Right atrium auricular region (tissue), 2 donors: ENCODE measurements around the gene EIF4E3. TPM values are rescaled to one million over a fixed set of nuclear protein-coding genes. Genes with fewer than 3 reads are reported as not detected.

Experiments used
- DNase-seq: peaks from one replicate; pipeline ENCODE4 v3.0.0-alpha.2; 2019; ENCODE audit warnings: low spot score
- H3K27ac ChIP-seq, 2 donors: fragments of 200-600 bp; sonication (generic); 1 replicate in 1 of 2; 2 replicates in 1 of 2; pipeline ENCODE4 v1.5.1; 2016 to 2019
- H3K27me3 ChIP-seq, 2 donors: fragments of 200-600 bp; sonication (generic); one replicate each; pipeline versions ENCODE4 v1.5.1 to v1.6.0; 2017 to 2019
- H3K36me3 ChIP-seq: fragments of 200-600 bp; sonication (generic); one replicate; pipeline ENCODE4 v1.5.1; 2016
- H3K4me1 ChIP-seq, 2 donors: fragments of 200-600 bp; sonication (generic); one replicate each; pipeline versions ENCODE4 v1.5.1 to v1.6.0; 2017 to 2019
- H3K4me3 ChIP-seq, 2 donors: fragments of 200-600 bp; sonication (generic); 1 replicate in 1 of 2; 2 replicates in 1 of 2; pipeline ENCODE4 v1.5.1; 2017 to 2019; ENCODE audit warnings: mild to moderate bottlenecking in 1 of 2, moderate library complexity in 1 of 2
- H3K9me3 ChIP-seq, 2 donors: fragments of 200-600 bp; sonication (generic); one replicate each; pipeline ENCODE4 v1.5.1; 2019
- total RNA-seq, 2 donors: library from RNA; depleted of rRNA; stranded (reverse); fragments of >200 nt; gene quantifications; one replicate each; pipeline ENCODE4 v1.1.0, GENCODE V29; 2016
- TF ChIP-seq, protein P1 (sequence below), 2 donors: fragments of 200-600 bp; sonication (generic); IDR thresholded peaks; one replicate each; pipeline ENCODE4 v1.5.1; 2019; ENCODE audit warnings: antibody characterized with exemption in 2 of 2

Gene EIF4E3
- total RNA-seq, 2 donors from 2014 or later: 18.2 to 23.3 TPM

DNA sequence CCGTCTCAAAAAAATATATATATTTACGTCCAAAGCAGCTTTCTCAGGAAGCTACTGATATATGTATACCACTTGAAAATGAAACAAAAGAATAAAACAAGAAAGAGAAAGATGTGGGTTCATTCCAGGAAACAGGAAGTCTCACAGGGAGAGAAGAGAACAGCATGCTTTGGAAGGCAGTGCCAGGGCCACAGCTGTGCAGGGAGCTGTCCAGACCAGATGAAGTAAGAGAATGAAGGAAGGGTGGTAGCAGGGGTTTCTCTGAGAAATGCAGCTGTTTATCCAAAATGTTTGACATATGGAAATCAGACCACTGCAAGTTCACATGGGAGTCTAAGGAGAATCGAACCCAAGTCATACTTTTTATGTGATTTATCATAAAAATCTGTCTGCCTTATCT, 19.5 kb upstream of the EIF4E3 start:
- no peaks in the 10 kb centered on the region for H3K4me1 ChIP-seq
- TF ChIP-seq, protein P1, sequence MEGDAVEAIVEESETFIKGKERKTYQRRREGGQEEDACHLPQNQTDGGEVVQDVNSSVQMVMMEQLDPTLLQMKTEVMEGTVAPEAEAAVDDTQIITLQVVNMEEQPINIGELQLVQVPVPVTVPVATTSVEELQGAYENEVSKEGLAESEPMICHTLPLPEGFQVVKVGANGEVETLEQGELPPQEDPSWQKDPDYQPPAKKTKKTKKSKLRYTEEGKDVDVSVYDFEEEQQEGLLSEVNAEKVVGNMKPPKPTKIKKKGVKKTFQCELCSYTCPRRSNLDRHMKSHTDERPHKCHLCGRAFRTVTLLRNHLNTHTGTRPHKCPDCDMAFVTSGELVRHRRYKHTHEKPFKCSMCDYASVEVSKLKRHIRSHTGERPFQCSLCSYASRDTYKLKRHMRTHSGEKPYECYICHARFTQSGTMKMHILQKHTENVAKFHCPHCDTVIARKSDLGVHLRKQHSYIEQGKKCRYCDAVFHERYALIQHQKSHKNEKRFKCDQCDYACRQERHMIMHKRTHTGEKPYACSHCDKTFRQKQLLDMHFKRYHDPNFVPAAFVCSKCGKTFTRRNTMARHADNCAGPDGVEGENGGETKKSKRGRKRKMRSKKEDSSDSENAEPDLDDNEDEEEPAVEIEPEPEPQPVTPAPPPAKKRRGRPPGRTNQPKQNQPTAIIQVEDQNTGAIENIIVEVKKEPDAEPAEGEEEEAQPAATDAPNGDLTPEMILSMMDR (IDR thresholded peaks at IDR 0.05): no peak

DNA sequence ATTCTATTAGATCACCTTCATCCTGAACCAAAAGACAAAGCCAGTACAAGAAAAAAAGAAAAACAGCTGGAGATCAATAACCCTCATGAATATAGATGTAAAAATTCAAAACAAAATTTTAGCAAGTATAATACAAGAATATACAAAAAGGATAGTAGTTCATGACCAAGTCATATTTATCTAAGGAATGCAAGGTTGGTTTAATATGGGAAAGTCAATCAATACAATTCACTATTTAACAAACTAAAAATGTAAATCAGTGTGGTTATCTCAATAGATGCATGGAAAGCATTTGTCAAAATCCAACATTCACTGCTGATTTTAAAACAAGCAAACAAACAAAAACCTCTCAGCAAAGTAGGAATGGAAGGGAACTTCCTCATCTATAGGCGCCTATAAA, 17.4 kb upstream of the EIF4E3 start:
- Histone ChIP-seq H3K27me3 (no peaks in the 10 kb centered on the region), H3K27ac (no peak overlapping the region), H3K9me3 (peaks cover 0 to 31% of the 10 kb centered on the region in 2 donors), H3K36me3 (no peaks in the 10 kb centered on the region), H3K4me3 (no peak overlapping the region), H3K4me1 (no peaks in the 10 kb centered on the region)
- no peak for DNase-seq
- TF ChIP-seq, protein P1 (IDR thresholded peaks at IDR 0.05): no peak

More for the DNA sequence above, 19.5 kb upstream of the EIF4E3 start:
- no peak for DNase-seq
- peaks cover 0 to 31% of the 10 kb centered on the region in 2 donors for H3K9me3 ChIP-seq
- no peak overlapping the region for H3K4me3 ChIP-seq
- no peaks in the 10 kb centered on the region for H3K36me3 ChIP-seq
- H3K27me3 ChIP-seq: no peaks in the 10 kb centered on the region
- no peak overlapping the region for H3K27ac ChIP-seq

DNA sequence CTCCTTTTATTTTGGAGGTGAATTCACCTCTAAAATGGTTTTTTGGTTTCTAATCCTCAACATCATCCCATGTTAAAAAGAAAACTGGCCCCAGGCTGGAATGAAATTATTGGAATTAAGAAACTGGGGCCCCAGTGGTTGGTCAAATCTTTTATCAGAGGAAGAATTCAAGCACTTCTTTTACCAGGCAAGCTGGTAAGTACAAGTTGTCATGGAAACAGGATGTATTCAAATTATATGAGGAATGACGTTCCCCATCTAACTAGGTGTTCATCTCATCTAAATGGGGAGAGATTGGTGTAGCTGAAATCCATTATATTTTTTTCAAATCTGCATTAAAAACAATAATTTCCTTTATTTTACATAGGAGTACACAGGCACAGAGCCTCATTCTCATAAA, 9.7 kb upstream of the EIF4E3 start:
- Histone ChIP-seq H3K36me3 (no peaks in the 10 kb centered on the region), H3K27ac (no peak overlapping the region), H3K9me3 (no peaks in the 10 kb centered on the region), H3K27me3 (no peaks in the 10 kb centered on the region), H3K4me1 (no peaks in the 10 kb centered on the region), H3K4me3 (no peak overlapping the region)
- no peak for DNase-seq
- TF ChIP-seq, protein P1 (IDR thresholded peaks at IDR 0.05): no peak

DNA sequence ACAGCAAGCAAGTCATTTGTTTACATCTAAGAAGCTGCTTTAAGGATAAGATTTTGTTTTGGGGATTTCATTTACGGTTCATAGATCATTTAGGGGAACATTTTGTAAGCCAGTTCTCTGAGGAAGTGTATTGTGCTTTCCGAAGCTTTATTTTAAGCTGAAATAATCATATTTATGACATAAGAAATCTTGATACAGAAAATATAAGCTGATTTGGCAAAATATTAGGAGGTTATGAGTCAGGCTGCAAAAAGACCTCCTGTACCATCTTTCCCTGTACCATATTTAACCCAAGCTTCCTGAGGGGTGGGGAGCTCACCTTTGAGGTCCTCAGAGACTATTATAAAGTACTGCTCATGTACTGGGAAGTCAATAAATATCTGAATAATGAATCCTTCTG, 8.1 kb upstream of the EIF4E3 start:
- TF ChIP-seq, protein P1 (IDR thresholded peaks at IDR 0.05): no peak
- no peaks in the 10 kb centered on the region for H3K27me3 ChIP-seq
- H3K27ac ChIP-seq: no peak overlapping the region
- H3K4me1 ChIP-seq: no peaks in the 10 kb centered on the region
- DNase-seq: no peak
- no peaks in the 10 kb centered on the region for H3K9me3 ChIP-seq
- H3K4me3 ChIP-seq: no peak overlapping the region
- no peaks in the 10 kb centered on the region for H3K36me3 ChIP-seq

DNA sequence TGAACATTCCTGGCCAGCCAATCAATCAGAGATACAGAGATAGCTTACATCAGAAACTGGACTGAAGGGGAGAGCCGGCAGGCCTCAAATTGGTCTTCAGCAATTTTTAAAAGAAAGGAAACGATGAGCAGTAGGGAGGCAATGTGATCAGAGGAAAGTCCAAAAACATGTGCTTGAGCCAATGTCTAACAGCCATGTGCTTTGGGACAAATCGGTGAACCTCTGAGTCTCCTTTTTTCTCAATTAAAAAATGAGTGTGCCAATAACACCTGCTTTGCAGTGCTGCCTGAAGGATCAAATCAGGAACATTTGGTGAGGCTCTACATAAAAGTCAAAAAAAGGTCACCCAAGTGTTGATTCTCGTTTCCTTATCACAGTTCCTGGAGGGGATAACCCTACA, 7.4 kb upstream of the EIF4E3 start:
- TF ChIP-seq, protein P1 (IDR thresholded peaks at IDR 0.05): no peak
- H3K9me3 ChIP-seq: no peaks in the 10 kb centered on the region
- DNase-seq: no peak
- H3K27ac ChIP-seq: no peak overlapping the region
- H3K4me1 ChIP-seq: no peaks in the 10 kb centered on the region
- H3K36me3 ChIP-seq: no peaks in the 10 kb centered on the region
- H3K4me3 ChIP-seq: no peak overlapping the region
- H3K27me3 ChIP-seq: no peaks in the 10 kb centered on the region

DNA sequence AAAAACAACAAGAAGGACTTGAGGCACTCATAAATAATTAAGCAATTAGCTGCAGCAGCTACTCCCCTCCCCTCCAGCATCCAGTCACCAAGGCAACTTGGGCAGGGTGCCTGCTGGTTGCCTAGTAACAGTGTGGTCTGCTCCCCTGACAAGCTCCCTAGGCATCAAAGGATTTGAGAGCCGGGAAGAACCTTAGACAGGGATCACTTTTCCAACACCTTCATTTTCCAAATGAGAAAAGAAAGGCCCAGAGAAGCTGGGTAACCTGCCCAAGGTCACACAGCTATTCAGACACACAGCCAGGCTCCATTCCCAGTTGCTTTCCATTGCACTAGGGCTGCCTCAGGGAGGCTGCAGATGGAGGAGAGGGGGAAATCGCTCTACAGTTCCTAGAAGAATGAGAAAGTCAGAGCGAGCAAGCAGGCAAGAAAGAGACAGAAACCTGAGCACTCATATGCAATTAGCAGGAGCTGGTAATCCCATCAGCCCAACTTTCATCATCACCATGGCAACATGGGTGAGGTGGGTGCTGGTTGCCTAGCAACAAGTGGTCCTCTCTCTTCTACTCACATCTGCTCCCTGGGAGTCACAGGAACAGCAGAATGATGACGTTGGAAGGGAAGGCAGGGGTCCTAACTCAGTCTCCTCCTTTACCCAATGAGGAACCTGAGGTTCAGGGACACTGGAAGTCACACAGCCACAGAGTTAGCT, 3.6 kb upstream of the EIF4E3 start:
- TF ChIP-seq, protein P1 (IDR thresholded peaks at IDR 0.05): no peak
- no peak overlapping the region for H3K4me3 ChIP-seq
- H3K27ac ChIP-seq: no peak overlapping the region
- peaks cover 0 to 12% of the 10 kb centered on the region in 2 donors for H3K4me1 ChIP-seq
- no peaks in the 10 kb centered on the region for H3K36me3 ChIP-seq
- no peaks in the 10 kb centered on the region for H3K9me3 ChIP-seq
- DNase-seq: no peak
- H3K27me3 ChIP-seq: no peaks in the 10 kb centered on the region
